GM12878 (cell line): ENCODE measurements around the gene PARM1. TPM values are rescaled to one million over a fixed set of nuclear protein-coding genes. Genes with fewer than 3 reads are reported as not detected.

Source experiments
- ATAC-seq: fragments of 200-7000 bp; cut with Tn5 transposase; 3 replicates; pipeline ENCODE4 v1.9.1; 2020; ENCODE audit warnings: mild to moderate bottlenecking, moderate library complexity
- BruUV-seq: library from RNA; stranded (reverse); fragments of 400-500 nt; replicated peaks from 2 replicates; lab custom pipeline; 2021; lab: Mats Ljungman, UMichigan
- CTCF ChIA-PET: fragments of 300-600 bp; sonication (Branson Sonifier 250); formaldehyde crosslinking; extraction: SDS; loops from one replicate; lab custom pipeline; 2021; ENCODE audit warnings: inconsistent platforms; lab: Yijun Ruan, JAX
- POLR2A ChIA-PET: fragments of 350-600 bp; formaldehyde crosslinking; extraction: SDS; loops from one replicate; lab custom pipeline; 2021; ENCODE audit warnings: inconsistent platforms; lab: Charles Lee
- RAD21 ChIA-PET: fragments of 300-600 bp; sonication (Branson Sonifier 250); formaldehyde crosslinking; loops from one replicate; lab custom pipeline; 2023; ENCODE audit warnings: antibody characterized with exemption; ENCODE audit not compliant: unreplicated experiment; lab: Charles Lee
- SMC1A ChIA-PET: fragments of 300-600 bp; sonication (Branson Sonifier 250); formaldehyde crosslinking; loops from one replicate; lab custom pipeline; 2023; ENCODE audit not compliant: unreplicated experiment, uncharacterized antibody; lab: Charles Lee
- DNase-seq: peaks from one replicate; pipeline ENCODE4 v3.0.0-alpha.2; 2011; ENCODE audit warnings: low read depth, low spot score
- FAIRE-seq: peaks from 3 replicates; lab custom pipeline; 2011; peaks lifted over from hg19 to GRCh38; lab: Jason Lieb, UNC
- H2AFZ ChIP-seq: 2 replicates; pipeline ENCODE4 v1.6.0; 2011; ENCODE audit warnings: low read depth, low read length, control low read depth; ENCODE audit not compliant: control insufficient read depth
- H3K27ac ChIP-seq: 2 replicates; pipeline ENCODE4 v1.5.1; 2011; ENCODE audit warnings: control low read depth; ENCODE audit not compliant: control insufficient read depth, insufficient read depth
- H3K27me3 ChIP-seq, 2 experiments: replicated peaks in 1 of 2; 2 replicates each; pipeline versions ENCODE4 v1.6.0 to v1.6.1; 2011; ENCODE audit warnings: low read length in 1 of 2; ENCODE audit not compliant: control insufficient read depth in 2 of 2, insufficient read depth in 2 of 2
- H3K36me3 ChIP-seq, 2 experiments: 2 replicates each; pipeline ENCODE4 v1.5.1; 2011; ENCODE audit warnings: low read length in 1 of 2; ENCODE audit not compliant: control insufficient read depth in 2 of 2, insufficient read depth in 2 of 2
- H3K4me1 ChIP-seq: 2 replicates; pipeline ENCODE4 v1.6.1; 2011; ENCODE audit warnings: mild to moderate bottlenecking, low read length, moderate library complexity, mixed read lengths; ENCODE audit not compliant: control insufficient read depth, insufficient read depth
- H3K4me2 ChIP-seq: 2 replicates; pipeline ENCODE4 v1.6.0; 2011; ENCODE audit warnings: control low read depth; ENCODE audit not compliant: control insufficient read depth, insufficient read depth
- H3K4me3 ChIP-seq: fragments of 200-600 bp; sonication (generic); 2 replicates; pipeline ENCODE4 v1.5.1; 2016
- H3K79me2 ChIP-seq: 2 replicates; pipeline ENCODE4 v1.6.0; 2011; ENCODE audit warnings: low read length; ENCODE audit not compliant: control insufficient read depth, insufficient read depth
- H3K9ac ChIP-seq: 2 replicates; pipeline ENCODE4 v1.8.0; 2011; ENCODE audit warnings: low read length, control low read depth, mixed read lengths; ENCODE audit not compliant: control insufficient read depth, insufficient read depth
- H3K9me3 ChIP-seq: replicated peaks from 3 replicates; pipeline ENCODE4 v1.5.1; 2011; ENCODE audit warnings: mild to moderate bottlenecking, low read length; ENCODE audit not compliant: control insufficient read depth, insufficient read depth
- H4K20me1 ChIP-seq: 2 replicates; pipeline ENCODE4 v1.6.0; 2011; ENCODE audit not compliant: control insufficient read depth, insufficient read depth
- ATF2 ChIP-seq: IDR thresholded peaks from 2 replicates; pipeline ENCODE4 v1.6.1; 2012; ENCODE audit warnings: low read length, inconsistent platforms
- BCL3 ChIP-seq: IDR thresholded peaks from 2 replicates; pipeline ENCODE4 v1.6.1; 2011; ENCODE audit warnings: borderline replicate concordance, low read depth, mild to moderate bottlenecking, moderate library complexity, low read length; ENCODE audit not compliant: insufficient read depth, poor library complexity, severe bottlenecking
- CEBPZ ChIP-seq: fragments of 150-350 bp; IDR thresholded peaks from 2 replicates; pipeline ENCODE4 v1.6.1; 2016; ENCODE audit warnings: low read depth, low read length
- DPF2 ChIP-seq: fragments of 450-650 bp; IDR thresholded peaks from 2 replicates; pipeline ENCODE4 v1.6.1; 2017; ENCODE audit warnings: mild to moderate bottlenecking
- IKZF2 ChIP-seq, 2 experiments: fragments of 450-650 bp; IDR thresholded peaks; 2 replicates each; pipeline ENCODE4 v1.6.1; 2017; ENCODE audit warnings: mild to moderate bottlenecking in 2 of 2, moderate library complexity in 2 of 2
- JUNB ChIP-seq: IDR thresholded peaks from 2 replicates; pipeline ENCODE4 v1.6.1; 2016; ENCODE audit warnings: antibody characterized with exemption, mild to moderate bottlenecking
- MEF2A ChIP-seq: IDR thresholded peaks from 2 replicates; pipeline ENCODE4 v1.6.1; 2011; ENCODE audit warnings: low read depth, mild to moderate bottlenecking, low read length, moderate library complexity; ENCODE audit not compliant: insufficient read depth
- RCOR1 ChIP-seq: conservative IDR thresholded peaks from 2 replicates; pipeline ENCODE4 v1.6.1; 2012; ENCODE audit warnings: low read depth, low read length, improper control_type of control experiment
- SIX5 ChIP-seq: IDR thresholded peaks from 2 replicates; pipeline ENCODE4 v1.6.1; 2011; ENCODE audit warnings: mild to moderate bottlenecking, low read depth, low read length, moderate library complexity; ENCODE audit not compliant: severe bottlenecking
- SMAD1 ChIP-seq: fragments of 450-650 bp; IDR thresholded peaks from 2 replicates; pipeline ENCODE4 v1.6.1; 2018; ENCODE audit warnings: mild to moderate bottlenecking, low read depth; ENCODE audit not compliant: partially characterized antibody
- TARDBP ChIP-seq: IDR thresholded peaks from 2 replicates; pipeline ENCODE4 v1.6.1; 2016; ENCODE audit warnings: borderline replicate concordance
- ZZZ3 ChIP-seq: IDR thresholded peaks from 2 replicates; pipeline ENCODE4 v1.6.1; 2011; ENCODE audit warnings: low read depth; ENCODE audit not compliant: control insufficient read depth, insufficient read length
- WGBS: methylation state at CpG from one replicate; pipeline ENCODE4 v1.1.6; 2016; ENCODE audit warnings: low lambda C conversion rate; ENCODE audit not compliant: insufficient replicate concordance, insufficient coverage; ENCODE audit errors: missing lambda C conversion rate; 5-methylcytosine and 5-hydroxymethylcytosine counted together
- in situ Hi-C: fragments of 300-500 bp; cut with MboI; formaldehyde crosslinking; loops from 9 replicates; pipeline ENCODE4 v1.14.3; 2018; ENCODE audit warnings: mixed read lengths
- intact Hi-C: fragments of 100-400 bp; cut with micrococcal nuclease; formaldehyde crosslinking; loops from one replicate; pipeline ENCODE4 v1.14.2; 2022; ENCODE audit not compliant: unreplicated experiment
- polyA plus RNA-seq, 11 experiments: library from polyadenylated mRNA; depleted of rRNA in 4 of 11; unstranded in 6 of 11; stranded (reverse) in 5 of 11; fragments of >200 nt; fragmentation: Nextera tagmentation in 4 of 11; fragmentation: Illumina TruSeq in 1 of 11; extraction: Ambion mirVana in 4 of 11; extraction: Trizol in 1 of 11; gene quantifications; 1 replicate in 1 of 11; 2 replicates in 10 of 11; pipeline versions ENCODE4 v1.2.1 to v1.2.3, GENCODE V29; 2011 to 2016; ENCODE audit warnings: inconsistent platforms in 2 of 11, missing spikeins in 2 of 11, low read depth in 1 of 11
- total RNA-seq, 4 experiments: library from RNA; depleted of rRNA in 3 of 4; stranded (reverse); fragments of >200 nt in 3 of 4; fragmentation: Illumina TruSeq in 1 of 4; extraction: Trizol in 1 of 4; gene quantifications; 2 replicates each; pipeline versions ENCODE4 v1.2.1 to v1.2.3, GENCODE V29; 2013 to 2021
- TF ChIP-seq, protein P1 (sequence below): fragments of 450-650 bp; IDR thresholded peaks from 2 replicates; pipeline ENCODE4 v1.6.1; 2018; ENCODE audit warnings: borderline replicate concordance, mild to moderate bottlenecking; ENCODE audit not compliant: partially characterized antibody

Gene PARM1
- total and polyA plus RNA-seq, 10 of the 15 experiments (the other 5 are each of a cell fraction or from before 2014, with no cell fraction given) = 13.9 to 56.2 (median 41.3) TPM

DNA sequence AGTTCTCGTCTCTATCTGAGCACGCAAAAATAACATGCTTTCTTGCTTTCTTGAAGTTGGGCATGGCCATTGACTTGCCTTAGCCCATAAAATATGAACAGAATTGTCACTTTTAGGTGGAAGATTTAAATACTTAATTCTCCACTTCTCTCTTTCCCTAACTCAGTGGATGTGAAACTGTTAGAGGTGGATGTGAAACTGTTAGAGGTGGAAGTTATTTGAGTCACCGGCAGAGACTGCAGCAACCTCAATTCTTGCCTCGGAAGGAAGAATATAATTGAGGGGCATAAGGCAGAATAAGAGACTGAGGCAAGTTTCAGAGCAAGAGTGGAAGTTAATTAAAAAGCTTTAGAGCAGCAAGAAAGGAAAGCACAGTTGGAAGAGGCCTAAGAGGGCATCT lies 2.8 kb upstream of the PARM1 start:
- H2AFZ ChIP-seq = no peak overlapping the region
- peaks cover 6% of the 10 kb centered on the region for H3K79me2 ChIP-seq
- peaks cover 10% of the 10 kb centered on the region for H3K4me1 ChIP-seq
- peaks cover 0 to 3% of the 10 kb centered on the region in 2 experiments; a peak in 2 of 4 replicates for H3K27me3 ChIP-seq
- FAIRE-seq = peak; percentile 85
- no peak overlapping the region for H3K27ac ChIP-seq
- no peaks in the 10 kb centered on the region for H4K20me1 ChIP-seq
- intact Hi-C loops = loop anchor here (1.0 to 5.0 kb wide), 5 partner anchors 56 to 562 kb away; no protein-coding TSS in a partner anchor
- H3K9me3 ChIP-seq = no peaks in the 10 kb centered on the region
- in situ Hi-C loops = loop anchor here (5.0 kb wide), 1 partner anchor 357 kb away; no protein-coding TSS in a partner anchor
- WGBS = 0% methylated on average over 4 of the region's 4 CpGs
- no peak for DNase-seq
- ChIA-PET CTCF (interaction anchor here (0.6 to 5.5 kb wide), 4 partner anchors 10 to 359 kb away, joined by 3 to 56 read pairs (median 22); no protein-coding TSS in a partner anchor), SMC1A (interaction anchor here (0.8 to 2.4 kb wide), 5 partner anchors 11 to 359 kb away, joined by 4 to 9 read pairs (median 4); no protein-coding TSS in a partner anchor), RAD21 (interaction anchor here (0.6 to 2.8 kb wide), 2 partner anchors 56 to 360 kb away, joined by 3 to 10 read pairs; no protein-coding TSS in a partner anchor), POLR2A (no interaction called here)
- no TSS peak for BruUV-seq
- no peak overlapping the region for H3K4me3 ChIP-seq
- H3K4me2 ChIP-seq = peak overlapping the region; percentile 13; the same call in 1 of the 2 replicates
- no peaks in the 10 kb centered on the region for H3K36me3 ChIP-seq
- ATAC-seq = peak; percentile 42
- no peak overlapping the region for H3K9ac ChIP-seq
- TF ChIP-seq RCOR1 (no peak), BCL3 (peak; percentile 27), SIX5 (no peak), ATF2 (peak; percentile 66; the same call in 1 of the 2 replicates), ZZZ3 (no peak), TARDBP (no peak), SMAD1 (no peak), DPF2 (peak; percentile 85), CEBPZ (no peak), JUNB (peak; percentile 86), IKZF2 (IDR thresholded peaks at IDR 0.05) (peak; percentile 71 to 80), MEF2A (0 out of 2 replicates have a peak, but pooled peaks have one; percentile 42)
- TF ChIP-seq, protein P1, sequence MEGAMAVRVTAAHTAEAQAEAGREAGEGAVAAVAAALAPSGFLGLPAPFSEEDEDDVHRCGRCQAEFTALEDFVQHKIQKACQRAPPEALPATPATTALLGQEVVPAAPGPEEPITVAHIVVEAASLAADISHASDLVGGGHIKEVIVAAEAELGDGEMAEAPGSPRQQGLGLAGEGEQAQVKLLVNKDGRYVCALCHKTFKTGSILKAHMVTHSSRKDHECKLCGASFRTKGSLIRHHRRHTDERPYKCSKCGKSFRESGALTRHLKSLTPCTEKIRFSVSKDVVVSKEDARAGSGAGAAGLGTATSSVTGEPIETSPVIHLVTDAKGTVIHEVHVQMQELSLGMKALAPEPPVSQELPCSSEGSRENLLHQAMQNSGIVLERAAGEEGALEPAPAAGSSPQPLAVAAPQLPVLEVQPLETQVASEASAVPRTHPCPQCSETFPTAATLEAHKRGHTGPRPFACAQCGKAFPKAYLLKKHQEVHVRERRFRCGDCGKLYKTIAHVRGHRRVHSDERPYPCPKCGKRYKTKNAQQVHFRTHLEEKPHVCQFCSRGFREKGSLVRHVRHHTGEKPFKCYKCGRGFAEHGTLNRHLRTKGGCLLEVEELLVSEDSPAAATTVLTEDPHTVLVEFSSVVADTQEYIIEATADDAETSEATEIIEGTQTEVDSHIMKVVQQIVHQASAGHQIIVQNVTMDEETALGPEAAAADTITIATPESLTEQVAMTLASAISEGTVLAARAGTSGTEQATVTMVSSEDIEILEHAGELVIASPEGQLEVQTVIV = no peak
